ENCODE results near the gene NAT14. TPM values are rescaled to one million over a fixed set of nuclear protein-coding genes. Genes with fewer than 3 reads are reported as not detected.
"Not testable (repeated sequence)": the region's sequence is repeated elsewhere in the genome, so short reads cannot be mapped to it uniquely, and the experiment has no call there.

Gene NAT14, protein sequence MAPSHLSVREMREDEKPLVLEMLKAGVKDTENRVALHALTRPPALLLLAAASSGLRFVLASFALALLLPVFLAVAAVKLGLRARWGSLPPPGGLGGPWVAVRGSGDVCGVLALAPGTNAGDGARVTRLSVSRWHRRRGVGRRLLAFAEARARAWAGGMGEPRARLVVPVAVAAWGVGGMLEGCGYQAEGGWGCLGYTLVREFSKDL
- 5.2 and 7.2 TPM in 2 replicates for total RNA-seq

DNA sequence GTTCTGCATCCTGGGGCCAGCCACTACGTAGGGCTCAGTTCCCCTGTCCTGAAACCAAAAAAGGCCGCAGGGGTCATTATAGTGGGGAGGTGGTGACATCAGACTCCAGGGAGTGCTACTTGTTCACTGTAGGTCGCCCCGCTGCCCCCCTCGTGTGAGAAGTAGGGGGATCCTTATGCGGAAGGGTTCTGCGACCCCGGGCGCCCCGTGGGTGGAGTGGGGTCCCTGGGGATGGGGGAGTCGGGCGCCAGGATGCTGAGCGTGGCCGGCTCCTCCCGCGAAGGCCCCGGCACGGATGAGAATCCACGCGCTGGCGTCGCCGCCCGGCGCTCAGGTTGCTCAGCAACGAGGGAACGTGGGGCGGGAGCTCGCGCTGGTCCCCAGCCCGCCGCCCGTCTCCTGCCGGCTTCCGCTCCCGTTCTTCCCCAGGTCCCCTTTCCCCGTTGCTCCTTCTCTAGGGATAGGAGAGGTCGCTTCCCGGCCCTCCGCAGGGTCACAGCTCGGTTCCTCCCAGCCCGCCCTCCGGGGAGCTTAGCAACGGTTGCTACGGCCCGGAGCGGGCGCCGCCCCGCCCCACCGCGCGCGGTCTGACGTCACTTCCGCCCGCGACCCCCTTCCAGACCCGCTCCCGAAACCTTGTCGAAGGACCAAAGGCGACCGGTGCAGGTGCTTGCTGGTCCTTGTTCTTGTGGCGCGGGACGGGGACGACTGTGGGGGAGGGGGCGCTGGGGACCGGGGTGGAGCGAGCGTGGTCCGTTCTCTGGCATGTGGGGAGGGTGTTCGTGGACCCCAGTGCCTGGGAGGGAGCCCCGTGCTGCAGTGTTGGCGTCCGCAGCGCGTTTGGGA lies at the start of gene NAT14:
NAT14 (plus strand) TSS at position 596 of the 846 bp plus-strand sequence. CDS start 521 bp downstream, outside the sequence.
- peak; percentile 50 to 69 for DNase-seq (ENCODE audit: low read depth in 2 of 2)

DNA sequence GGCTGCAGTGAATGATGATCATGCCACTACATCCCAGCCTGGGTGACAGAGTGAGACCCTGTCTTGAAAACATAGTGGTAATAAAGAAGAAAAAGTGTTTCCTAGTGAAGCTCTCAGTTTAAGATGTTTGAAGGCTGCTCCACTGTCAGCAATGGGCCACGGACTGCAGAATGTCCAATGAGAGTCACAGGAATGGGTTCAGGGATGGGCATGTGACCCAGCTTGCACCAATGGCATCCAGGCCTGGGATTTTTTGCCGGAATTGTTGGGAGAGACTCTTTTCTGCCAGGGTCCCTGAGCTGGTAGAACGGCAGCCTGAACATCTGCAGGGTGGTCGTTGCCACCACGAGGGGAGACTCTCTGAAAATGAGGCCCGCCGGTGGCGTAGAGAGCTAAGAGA lies 48.1 kb upstream of the NAT14 start:
- no peak for DNase-seq (ENCODE audit: low read depth in 2 of 2)

DNA sequence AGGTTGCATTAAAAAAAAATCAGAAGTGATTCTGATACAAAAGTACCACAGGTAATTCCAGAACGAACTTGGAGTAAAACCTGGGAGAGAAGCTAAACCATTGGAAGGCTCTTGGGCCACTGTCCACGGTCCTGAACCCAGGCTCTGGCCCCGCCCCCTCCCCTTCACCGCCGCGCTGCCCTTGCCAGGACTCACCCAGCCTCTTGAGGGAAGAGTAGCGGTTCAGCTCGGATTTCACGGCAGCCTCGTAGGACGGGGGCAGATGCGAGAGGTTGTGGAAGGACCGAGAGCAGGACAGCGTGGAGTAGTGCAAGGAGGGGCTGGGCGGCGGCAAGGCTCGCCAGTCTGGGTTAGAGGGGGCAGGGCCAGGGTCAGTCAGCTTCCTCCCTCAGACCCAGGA lies 47.6 kb upstream of the NAT14 start:
- peak; percentile 56 to 60 for DNase-seq (ENCODE audit: low read depth in 2 of 2)

DNA sequence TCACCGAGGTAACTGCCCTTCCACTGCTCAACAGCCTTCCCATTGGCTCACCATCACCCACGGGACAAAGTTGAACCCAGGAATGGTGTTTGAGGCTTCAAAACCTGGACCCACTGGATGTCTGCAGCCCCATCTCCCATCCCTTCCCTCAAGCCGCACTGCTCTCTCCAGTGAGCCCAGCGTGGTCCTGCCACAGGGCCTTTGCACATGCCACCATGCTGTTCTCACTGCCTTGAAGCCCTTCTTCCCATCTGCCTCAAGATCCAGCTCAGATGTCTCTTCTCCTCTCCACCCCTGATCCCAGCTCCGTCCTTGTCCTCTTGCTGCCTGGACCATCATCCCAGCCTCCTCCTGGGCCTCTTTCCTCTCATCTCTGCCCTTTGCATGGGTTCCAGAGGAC lies 45.9 kb upstream of the NAT14 start:
- DNase-seq (ENCODE audit: low read depth in 2 of 2): no peak

DNA sequence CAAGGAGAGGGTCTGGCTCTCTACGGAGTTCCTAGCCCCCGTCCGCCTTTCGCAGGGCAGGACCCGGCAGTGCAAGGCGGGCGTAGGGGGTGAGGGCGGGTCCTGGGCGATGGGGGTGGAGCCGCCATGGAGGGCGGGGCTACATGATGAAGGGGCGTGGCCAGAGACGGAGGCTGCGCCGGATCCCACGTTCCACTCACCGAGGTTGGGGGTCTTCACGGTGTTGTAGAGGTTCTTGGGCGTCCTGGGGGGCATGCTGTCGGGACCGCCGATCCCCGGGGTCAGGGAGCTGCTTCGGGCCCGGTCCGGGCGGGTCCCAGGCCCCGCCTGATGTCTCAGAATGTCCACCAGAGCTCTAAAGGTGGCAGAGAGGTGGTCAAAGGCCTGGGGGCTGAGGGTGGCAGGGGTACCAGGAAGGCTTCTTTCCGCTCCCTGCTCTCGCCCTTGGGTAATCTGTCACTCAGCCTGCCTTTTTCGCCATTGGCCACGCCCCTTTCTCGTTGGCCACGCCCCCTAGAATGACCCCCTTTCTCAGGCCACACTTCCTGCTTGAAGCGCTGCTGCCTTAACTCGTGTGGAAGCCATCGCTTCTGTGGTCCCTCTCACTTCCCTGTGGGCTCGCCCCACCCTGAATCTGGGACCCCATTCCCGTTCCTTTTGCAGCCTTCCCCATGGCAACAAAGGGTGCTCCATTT lies 44.4 kb upstream of the NAT14 start:
- DNase-seq (ENCODE audit: low read depth in 2 of 2): no peak

DNA sequence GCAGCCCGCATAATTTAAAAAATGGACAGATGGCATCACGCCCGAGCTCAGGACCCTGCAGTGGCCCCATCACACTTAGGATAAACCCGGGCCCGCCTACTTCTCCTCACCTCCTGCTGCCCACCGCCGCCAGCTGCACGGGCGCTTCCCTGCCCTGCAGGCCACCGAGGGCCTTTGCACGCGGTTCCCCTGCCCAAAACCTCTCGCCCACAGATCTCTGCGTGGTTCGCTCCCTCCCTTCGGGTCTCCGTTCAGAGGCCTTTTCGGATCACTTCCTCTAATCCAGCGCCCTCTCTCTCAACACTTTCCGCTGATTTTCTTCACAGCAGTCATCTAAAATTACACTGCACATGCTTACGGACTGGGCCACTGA lies 43.7 kb upstream of the NAT14 start:
- DNase-seq (ENCODE audit: low read depth in 2 of 2): no peak

DNA sequence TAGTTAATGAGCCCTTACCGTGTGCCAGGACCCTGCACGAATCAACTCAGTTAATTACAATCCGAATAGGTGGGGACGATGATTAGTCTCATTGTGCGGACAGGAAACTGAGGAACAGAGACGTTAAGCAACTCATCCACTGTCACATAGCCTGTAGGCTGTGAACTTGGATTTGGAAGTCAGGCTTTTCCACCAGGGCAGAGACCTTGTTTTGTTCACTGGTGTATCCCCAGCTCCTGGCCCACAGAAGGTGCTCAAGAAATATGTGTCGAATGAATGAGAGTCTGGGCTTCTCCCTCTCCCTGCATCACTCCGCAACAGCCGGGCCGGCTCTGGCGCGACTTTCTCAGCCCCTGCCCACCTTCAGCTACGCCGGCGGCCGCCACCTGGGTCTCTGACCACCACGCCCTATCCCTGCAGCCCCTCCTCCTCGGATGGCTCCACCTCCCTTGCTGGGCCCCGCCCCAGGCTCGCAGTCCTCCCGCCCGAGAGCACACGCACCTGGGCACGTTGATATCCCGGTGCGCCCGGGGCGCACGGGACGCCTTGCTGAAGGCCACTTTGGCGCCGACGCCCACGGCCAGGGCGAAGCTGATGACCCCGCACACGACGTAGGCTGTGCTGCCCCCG lies 43.2 kb upstream of the NAT14 start:
- DNase-seq (ENCODE audit: low read depth in 2 of 2): no peak

DNA sequence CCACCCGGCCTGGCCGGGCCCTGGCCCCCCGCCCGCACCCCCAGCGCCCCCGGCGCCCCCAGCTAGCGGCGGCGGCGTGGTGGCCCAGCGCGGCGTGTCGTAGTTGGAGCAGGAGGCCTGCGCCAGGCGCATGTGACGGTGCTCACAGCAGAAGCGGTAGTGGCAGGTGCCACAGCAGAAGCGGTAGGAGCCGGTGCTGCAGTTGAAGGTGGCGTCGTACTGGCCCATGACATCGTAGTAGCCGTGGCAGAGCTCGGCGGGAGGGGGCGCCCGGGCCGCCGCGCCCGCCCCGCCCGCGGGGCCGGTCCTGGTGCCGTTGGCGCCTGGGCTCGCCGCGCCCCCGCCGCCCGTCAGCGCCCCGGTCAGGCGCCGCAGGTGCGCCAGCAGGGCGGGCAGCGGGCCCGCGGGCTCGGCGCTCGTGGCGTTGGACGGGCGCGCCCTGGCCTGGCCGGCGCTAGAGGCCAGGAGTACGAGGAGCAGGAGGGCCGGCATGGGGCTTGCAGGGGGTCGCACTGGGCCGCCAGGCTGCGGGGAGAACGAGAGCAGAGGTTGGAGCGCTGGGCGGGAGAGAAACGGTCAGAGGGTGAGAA lies 42.5 kb upstream of the NAT14 start:
- DNase-seq (ENCODE audit: low read depth in 2 of 2): no peak

DNA sequence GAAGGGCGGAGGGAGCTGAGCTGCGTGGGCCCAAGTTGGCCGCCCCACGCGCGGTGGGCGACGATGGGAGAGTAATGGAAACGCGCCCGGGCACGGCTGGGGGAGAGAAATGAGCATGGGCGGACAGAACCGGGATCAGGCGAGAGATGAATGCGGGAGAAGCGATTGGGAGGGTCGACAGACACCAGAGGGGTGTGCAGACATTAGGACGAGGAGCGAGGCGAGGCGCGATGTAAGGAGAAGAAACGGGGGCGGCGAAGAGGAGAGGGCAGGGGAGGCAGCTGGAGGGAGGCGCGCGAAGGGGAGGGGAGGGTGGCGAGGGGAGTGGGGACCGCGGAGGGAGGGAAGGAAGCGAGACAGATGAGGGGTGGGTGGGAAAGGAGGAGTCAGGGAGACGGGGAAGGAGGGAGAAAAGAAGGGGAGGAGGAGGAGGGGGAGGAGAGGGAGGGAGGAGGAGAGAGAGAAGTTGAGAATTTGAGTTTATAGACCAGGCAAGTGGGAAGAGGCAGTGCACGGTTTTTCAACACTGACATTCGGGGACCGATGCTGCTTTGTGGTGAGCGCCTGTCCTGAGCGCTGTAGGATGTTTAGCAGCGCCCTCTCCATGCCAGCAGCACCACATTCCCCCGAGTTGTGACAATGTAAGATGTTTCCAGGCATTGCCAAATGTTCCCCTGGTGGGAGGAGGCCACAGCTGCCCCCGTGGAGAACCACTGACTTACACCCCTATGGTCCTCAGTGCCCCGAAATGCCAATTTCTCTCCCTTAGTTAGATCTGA lies 41.8 kb upstream of the NAT14 start, which contains the start of gene SHISA7:
SHISA7 (minus strand) TSS at position 256 of the 779 bp plus-strand sequence. CDS start 437 bp downstream, outside the sequence.
- no peak for DNase-seq (ENCODE audit: low read depth in 2 of 2)

DNA sequence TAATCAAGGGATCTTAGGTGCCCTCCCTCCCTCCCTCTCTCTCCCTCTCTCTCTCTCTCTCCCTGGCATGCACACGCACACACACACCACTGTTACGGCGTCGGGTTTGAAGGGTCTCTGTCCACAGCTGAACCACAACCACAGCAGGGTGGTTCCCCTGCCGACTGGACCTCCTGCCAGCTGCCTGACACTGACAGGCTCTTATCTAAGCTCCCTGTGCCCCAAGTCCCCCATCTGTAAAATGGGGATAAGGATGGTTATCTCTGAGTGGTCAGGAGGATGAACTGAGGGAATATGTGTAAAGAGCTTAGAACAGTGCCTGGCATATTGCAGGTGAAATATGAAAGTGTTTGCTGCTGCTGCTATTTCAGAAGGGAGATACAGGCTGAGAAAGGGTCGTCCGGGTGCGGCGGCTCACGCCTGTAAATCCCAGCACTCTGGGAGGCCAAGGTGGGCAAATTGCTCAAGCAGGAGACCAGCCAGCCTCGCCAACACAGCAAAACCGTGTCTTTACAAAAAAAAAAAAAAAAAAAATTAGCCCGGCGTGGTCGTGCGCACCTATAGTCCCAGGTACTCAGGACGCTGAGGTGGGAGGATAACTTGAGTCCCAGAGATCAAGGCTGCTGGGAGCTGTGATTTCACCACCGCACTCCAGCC lies 41.0 kb upstream of the NAT14 start:
- no peak for DNase-seq (ENCODE audit: low read depth in 2 of 2)

DNA sequence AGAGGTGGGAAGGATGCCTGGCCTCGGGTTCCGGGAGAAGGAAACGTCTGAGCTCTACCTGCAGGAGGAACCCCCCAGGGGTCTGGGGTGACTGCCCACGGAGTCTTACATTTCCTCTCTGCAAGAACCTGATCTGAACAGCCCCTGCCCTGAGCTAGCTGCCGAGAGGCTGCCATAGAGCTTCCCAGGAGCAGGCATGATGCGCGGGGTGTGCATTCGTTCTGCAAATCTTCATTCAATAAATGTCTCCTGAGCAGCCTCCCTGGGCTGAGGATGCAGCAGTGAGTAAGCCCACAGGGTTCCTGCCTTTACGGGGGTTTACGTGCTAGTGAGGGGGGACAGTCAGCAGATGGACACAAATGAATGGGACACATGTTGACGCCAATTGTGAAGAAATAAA lies 40.3 kb upstream of the NAT14 start:
- no peak for DNase-seq (ENCODE audit: low read depth in 2 of 2)

DNA sequence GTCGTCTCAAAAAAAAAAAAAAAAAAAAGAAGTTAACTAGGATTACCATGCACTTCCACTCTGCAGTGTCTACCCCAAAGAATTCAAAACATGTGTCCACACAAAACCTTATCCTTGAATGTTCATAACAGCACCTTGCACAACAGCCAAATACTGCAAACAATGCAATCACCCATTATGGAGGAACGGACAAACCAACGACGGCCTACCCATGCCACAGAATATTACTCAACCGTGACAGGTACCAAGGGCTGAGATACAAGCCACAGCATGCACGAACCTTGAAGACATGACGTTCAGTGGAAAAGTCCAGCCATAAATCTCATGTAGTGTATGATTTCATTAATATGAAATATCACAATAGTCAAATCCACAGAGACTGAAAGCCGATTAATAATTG lies 38.9 kb upstream of the NAT14 start:
- DNase-seq (ENCODE audit: low read depth in 2 of 2): no peak

DNA sequence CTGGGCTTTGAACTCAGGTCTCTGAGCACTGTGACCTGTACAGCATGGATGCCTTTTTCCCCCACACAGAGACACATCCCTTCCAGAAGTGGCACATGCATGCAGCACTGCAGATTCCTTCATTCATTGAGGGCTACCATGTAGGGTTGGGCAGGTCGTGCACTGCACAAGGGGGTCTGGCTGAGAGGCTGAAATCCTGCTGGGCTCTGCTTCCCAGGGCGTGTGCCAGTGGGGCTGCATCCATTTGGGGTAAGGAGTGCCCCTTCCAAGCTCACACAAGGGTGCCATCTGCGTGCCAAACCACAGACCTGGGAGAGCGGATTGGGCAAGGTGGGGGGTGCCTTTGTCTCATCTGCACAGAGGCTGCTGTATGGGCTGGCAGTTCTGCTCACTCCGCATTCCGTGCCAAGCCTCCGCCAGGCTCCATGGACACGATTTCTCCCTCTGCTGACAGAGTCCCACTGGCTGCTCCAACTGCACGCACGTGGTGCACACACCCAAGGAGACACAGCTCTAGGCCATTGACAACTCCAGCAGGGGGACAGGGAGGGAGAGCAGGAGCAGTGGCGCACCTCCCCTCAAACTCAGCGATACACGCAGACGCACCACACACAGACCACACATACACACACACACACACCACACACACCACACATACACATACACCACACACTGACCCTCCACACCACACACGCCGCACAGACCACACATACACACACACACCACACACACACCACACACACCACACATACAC lies 37.4 kb upstream of the NAT14 start:
- DNase-seq (ENCODE audit: low read depth in 2 of 2): peak in 1 of 2 donors; percentile 30

DNA sequence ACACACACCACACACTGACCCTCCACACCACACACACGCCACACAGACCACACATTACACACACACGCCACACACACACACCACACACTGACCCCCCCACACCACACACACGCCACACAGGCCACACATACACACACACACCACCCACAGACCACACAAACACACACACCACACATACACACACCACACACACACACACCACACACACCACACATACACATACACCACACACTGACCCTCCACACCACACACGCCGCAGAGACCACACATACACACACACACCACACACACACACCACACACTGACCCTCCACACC lies 36.9 kb upstream of the NAT14 start:
- not testable (repeated sequence) for DNase-seq (ENCODE audit: low read depth in 2 of 2)

DNA sequence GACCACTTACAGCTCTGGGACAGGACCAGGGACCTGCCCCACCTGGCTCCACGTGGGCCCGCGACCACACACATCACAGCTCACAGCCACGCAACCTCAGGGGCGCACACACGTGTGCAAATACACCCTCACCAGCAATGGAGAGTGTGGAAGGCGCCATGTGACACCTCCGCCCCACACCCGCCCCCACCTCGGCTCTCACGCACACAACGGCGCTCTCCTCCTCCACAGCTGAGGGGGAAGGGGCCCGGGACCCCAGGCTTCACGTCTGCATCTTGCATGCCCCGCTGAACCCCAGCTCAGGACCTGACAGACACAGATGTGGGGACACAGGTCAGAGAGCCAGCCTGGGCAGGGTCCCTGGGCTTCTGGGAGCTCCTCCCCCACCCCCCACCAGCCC lies 35.5 kb upstream of the NAT14 start:
- no peak for DNase-seq (ENCODE audit: low read depth in 2 of 2)

DNA sequence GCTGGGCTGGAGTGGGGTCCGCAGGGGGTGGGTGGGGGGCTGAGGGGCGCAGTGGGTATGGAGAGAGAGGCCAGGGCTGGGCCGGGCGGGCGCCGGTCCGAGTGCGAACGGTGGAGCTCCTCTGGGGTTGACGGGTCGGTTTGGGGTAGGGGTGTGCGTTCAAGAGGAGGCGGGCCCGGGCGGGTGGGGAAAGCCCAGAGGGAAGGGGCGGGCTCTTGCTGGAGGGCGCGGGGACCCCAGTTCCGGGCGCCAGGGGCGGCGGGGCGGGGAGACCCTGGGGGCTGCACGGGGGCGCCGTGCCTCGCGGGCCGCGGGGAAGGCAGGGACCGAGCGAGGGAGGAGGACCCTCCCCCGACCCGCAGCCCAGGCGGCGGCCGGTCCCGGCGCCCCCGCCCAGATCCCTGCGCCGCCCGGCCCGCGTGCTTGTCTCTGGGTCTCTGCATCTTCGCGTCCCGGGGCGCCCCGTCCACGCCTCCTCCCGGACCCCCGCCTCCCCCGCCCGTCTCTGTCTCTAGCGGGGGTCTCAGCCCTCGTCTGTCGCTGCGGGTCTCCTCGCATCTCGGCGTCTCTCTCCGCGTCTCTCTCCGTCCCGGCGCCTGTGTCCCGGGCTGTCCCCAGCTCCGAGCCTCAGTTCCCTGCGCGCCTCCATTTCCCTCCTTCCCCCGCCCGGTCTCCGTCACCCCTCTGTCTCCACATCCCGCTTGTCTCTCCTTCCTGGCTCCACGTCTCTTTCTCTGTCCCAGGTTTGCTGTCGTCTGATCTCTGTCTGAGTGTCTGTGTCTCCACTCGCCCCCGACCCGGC lies 33.6 kb upstream of the NAT14 start:
- DNase-seq (ENCODE audit: low read depth in 2 of 2): no peak

DNA sequence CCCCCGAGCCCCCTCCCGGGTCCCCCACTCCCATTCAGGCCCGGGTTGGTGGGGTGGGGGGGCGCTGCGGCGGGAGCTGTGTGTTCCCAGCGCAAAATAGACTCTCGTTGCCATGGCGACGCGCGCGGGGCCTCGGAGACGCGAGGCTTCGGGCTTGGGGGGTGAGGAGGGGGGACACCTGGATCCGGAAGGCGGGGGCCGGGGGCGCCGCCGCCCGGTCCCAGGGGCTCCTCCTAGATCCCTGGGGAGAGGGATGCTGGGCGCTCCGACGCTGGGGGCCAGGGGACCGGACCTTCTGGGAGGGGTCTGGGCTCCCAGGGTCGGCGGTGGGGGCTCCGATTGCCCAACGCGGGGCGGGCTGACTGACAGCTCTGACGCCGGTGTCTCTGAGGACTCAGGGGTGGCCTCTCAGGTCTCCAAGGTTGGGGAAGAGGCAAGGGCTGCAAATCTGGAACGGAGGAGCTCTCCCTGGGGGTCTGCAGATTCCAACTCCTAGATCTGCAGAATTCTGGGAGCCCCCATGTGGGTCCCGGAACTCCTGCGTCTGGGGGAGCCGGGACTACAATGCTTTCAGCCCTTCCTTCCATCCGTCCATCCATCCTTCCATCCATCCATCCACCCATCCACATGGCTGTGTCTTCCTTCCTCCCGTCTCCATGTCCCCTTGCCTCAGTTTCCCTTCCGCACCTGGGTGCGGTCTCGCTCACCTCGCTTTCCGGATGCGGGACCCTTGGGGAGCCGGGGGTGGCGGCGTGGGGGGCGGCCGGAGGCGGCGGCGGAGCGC lies 32.8 kb upstream of the NAT14 start:
- DNase-seq (ENCODE audit: low read depth in 2 of 2): no peak

DNA sequence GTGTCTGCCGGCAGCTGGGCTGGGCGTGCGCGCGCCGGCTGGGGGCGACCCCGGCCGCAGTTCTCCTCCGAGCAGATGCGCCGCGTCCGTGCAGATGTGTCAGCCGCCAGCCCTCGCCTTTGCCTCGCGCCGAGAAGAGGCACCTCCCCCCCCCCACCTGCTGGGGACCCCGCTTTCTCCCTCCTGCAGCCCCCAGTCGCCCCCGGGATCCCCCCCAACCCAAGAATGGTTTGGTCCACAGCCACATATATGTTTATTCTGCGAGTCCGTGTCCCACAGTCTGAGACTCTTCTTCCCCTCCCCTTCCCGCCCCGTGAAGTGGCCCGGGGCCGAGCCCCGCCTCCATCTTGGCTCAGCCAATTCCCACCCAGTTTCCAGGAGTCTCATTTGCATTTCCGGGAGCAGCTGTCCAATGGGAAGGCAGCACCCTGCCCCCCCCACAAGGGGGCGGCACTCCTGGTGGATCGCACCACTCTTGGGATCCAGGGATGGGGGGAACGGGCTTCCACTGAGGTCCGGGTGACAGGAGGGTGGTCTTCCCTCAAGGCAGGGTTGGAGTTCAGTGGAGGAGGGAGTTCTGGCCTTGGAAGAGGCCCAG lies 32.1 kb upstream of the NAT14 start:
- DNase-seq (ENCODE audit: low read depth in 2 of 2): peak; percentile 60 to 61

All from lung microvascular endothelial cell (primary cell).